GM18526 (cell line): ENCODE measurements around the gene KIF21A.

Source experiments
- POLR2A ChIP-seq: IDR thresholded peaks from 3 replicates; pipeline ENCODE4 v1.6.1; 2011; ENCODE audit not compliant: insufficient read length; ENCODE audit errors: extremely low read depth

KIF21A gene

DNA sequence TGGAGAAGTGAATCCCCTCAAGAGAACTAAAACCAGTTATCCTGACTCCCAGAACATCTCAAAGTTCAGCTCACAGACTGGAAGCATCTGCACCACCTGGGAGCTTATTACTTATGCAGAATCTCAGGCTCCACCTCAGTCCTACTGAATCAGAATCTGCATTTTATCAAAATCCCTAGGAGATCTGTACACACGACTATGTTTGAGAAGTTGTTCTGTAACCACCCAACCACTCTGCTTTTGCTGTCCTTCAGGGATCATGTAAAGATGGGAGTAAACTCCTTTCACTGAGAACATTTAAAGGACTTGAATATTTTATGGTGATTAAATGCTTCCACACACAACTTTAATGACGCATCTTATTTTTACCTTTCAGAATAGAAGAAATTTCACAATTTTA lies 98.0 kb downstream of the KIF21A start:
- no peak for TF ChIP-seq POLR2A

DNA sequence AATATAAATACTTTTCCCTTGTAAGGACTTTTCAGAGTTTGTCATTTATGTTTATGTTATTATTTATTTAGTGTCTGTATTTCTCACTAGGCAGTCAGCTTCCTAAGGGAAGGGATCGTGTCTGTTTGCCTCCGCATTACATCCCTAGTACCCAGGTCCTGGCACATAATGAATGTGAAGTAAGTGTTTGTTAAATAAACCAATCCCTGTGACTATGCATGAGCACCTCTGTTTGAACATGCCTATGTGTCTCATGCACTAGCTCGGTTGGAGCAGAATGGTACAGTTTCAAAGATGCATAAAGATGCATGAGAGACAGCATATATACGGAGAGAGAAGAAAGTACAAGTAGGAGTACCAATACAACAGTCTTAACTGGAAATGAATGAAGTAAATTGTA lies 99.3 kb downstream of the KIF21A start:
- TF ChIP-seq POLR2A, result no peak

DNA sequence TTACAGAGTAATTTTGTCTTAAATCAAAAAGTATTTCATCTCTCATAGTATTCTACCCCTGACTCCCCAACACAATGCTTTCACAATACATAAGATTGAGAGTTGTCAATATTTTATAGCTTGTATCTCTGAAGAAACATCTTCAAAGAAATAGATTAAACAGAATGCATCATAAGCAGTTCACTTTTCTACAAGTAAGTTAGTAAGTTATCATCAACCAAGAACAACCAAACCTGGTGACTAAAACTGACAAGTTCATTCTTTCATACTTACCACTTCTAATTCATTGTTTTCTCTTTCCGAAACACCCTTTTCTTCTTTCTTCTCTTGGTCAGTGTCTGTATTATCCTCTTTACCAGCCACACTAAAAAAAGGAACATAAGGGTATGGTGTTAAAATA lies 101.2 kb downstream of the KIF21A start:
- no peak for TF ChIP-seq POLR2A

DNA sequence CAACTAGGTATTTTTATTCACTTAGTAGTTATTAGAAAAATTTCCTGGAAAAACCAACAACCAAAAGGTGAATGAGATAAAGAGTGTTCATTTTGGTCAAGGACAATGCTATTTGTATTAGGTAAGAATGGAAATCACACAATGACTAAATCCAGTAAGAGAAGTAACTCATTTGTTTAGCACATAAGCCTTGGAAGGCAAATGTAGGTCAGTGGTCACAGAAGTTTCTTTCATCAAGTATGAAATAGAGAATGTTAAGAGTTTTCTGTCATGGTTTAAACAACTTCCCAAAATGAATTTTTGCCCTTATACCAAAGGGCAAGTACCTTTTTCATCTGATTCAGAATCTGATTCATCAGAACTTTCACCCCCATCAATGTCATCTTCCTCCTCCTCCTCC lies 101.7 kb downstream of the KIF21A start:
- no peak for TF ChIP-seq POLR2A

DNA sequence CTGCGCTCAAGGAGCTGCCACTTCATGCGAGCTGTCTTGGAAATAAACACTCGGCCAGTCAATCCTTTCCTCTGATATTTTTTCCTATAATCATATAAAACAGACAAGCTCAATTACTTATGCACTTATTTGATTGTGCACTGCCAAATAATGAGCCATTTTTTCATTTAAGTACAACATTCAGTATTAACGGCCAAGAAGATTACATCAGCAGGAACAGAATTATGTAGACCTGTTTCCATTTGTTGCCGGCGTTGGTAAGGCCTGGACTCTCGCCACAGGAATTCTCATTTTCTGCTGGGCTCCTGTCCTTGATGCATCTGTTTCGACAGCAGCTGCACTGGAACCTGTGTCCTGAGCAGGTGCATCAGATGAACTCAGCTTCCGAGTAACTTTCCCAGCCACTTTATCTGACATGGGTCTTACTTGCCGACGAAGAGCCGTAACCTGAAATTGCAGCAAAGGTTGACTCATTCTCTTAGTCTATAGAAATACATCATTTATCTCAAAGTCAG lies 110.2 kb downstream of the KIF21A start:
- no peak for TF ChIP-seq POLR2A

DNA sequence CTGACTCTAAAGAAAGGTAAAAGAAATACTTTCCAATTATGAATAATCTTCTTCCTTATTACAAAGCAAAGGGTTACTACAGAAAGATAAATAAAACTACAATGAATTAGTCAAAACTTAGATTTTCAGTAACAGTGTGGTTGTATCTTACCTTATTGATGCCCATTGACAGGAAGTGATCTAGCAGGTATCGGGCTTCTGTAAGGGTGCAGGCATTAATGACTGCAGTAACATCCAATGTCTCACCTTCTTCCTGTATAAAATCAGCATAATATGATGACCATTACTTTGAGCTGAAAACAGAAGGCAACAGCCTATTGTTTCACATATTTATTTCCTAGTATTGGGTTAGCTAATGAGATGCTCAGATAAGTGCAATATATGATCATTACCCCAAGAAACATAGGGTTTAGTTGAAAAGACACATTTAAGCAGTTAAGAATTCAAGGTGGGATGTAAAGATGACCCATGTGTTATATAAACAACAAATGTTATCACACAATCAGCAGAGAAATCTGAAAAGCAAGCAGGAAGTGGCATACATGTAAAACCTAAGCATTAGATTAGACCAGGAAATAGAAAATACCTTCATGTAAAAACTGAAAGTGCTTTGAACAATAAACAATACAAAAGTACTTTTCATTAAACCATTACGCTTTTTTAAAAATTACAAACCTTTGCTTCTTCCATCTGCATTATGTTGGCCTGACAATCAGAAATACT lies 111.2 kb downstream of the KIF21A start:
- TF ChIP-seq POLR2A, result no peak

DNA sequence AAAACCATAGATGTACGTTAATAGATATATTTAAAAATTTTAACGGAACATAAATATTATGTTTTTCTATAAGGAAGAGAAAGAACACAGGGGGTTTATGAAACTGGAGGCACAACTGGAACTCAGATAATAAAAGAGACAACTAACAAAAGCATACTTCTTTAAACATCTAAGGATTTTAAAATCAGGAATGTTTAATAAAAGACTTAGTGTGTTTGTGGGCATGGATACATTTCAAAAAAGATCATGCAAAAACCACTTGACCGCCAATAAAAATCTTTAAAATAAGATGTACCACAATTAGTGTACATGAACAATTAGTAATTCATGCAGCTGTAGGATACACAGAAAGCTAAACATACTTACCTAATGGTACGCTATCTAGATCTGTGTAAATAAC lies 113.0 kb downstream of the KIF21A start:
- no peak for TF ChIP-seq POLR2A

DNA sequence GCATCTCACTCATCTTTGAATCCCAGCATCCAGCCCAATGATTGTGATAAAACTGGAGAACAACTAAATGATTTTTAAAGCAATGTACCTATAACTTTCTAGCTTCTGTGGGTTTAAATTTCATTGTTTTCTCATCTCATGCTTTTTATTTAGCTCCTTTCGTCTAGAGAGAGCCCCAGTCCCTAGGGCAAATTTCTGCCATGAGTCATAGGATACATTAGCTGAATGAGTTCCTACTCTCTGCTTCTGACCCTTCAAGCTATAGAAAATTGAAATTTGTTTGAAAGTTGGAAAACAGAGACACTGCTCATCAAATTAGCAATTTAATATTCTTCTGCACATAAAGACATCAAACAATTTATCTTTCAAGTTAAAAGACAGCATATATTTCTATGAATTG lies 113.9 kb downstream of the KIF21A start:
- no peak for TF ChIP-seq POLR2A

DNA sequence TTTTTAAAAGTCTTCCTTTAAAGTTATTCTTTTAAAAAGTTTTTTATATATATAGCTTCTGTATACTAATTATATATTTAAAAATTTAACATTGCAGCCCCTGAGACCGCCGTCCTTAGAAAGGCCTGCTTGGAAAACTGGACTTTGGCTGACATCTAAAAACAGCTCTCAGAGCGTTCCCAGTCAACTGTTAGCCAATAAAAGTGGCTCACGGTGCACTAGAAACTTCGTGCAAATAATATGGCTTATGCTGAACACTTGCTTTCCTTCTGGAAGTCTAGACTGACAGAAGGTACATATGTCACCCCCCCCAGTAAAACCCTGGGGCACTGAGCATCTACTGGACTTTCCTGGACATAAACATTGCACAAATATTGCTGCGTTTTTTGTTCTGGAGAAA lies 115.0 kb downstream of the KIF21A start:
- no peak for TF ChIP-seq POLR2A

DNA sequence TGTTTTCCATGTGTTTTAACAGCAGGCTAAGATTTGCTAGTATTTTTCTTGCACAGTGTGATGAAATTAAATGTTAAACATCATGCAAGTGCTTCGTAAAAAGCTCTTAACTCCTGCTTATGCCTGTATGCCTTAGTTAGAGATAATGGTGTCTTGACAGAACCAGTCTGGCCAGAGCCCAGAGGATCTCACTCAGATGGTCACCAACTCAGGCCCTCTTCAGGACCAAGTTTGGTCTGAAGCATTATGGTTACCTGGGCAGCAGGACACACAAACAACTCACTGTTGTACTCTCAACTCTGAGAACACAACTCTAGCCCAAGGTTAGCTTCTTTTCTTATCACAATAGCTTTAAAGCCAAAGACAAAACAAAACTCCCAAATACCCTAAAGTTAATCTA lies 115.4 kb downstream of the KIF21A start:
- no peak for TF ChIP-seq POLR2A

DNA sequence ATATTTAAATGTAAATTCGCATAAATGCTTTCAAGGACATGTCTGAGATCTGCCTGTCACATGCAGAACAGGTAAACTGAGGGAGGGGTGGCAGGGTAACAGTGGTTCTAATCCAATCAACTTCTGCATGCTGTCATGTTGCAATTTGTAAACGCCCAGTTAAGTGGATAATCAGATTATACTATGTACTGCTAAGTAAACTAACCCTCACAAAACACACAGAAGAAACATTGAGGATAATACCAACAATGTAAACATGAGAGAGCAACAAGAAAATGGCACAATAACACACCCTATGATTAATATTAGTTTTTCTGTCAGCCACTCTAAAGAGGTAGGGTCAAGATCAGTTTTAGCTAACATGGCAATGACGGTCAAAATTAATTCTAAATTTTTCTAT lies 123.7 kb downstream of the KIF21A start:
- no peak for TF ChIP-seq POLR2A

DNA sequence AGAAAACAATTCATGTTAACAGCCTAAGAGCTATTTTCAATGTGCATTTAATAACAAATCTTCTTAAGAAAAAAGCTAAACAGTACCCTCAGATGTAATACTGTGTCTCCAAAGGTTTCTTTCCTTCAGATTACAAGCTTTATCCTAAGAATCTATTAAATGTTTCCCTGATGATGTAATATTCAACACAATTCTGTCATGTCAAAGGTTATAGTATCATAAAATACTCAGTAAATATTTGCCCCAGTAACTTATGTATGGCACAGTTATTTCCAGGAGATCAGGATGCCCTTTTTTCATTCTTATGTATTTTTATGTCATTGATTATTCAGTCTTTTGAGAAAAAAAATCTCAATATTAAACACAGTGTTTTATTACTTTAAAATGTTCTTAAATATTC lies 128.4 kb downstream of the KIF21A start:
- no peak for TF ChIP-seq POLR2A

DNA sequence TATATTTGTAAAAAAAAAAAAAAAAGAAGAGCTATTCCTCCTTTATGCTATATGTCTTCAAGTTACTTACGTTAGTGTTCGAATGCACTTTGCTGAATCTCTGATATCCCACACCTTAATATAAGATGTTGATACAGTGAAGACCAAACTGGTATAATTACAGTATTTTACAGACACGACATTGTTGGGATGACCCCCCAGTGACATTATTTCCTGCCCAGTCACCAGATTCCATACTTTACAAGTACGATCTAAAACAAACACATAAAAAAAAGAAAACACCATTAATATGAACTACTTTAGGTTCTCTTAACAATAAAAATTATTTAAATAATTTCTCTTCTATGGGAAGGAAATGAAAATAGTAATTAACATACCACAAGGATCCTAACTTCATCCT lies 133.4 kb downstream of the KIF21A start:
- no peak for TF ChIP-seq POLR2A

DNA sequence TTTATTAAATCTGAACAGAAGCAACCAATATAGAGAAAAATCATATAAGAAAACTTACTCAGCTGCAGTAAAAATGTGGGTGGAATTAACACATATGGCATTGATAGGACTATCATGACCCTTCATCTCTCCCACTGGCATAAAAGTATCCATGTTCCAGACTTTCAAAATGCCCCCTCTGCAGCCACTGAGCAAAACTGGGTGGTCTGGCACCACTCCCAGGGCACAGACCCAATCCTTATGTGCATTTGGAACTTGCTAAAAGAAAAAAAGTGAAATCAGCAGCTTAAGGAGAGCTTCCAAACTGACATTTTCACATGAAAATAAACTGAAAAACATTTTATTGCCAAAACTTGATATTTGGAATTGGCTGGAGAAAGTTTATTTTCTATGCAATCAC lies 141.5 kb downstream of the KIF21A start:
- no peak for TF ChIP-seq POLR2A

DNA sequence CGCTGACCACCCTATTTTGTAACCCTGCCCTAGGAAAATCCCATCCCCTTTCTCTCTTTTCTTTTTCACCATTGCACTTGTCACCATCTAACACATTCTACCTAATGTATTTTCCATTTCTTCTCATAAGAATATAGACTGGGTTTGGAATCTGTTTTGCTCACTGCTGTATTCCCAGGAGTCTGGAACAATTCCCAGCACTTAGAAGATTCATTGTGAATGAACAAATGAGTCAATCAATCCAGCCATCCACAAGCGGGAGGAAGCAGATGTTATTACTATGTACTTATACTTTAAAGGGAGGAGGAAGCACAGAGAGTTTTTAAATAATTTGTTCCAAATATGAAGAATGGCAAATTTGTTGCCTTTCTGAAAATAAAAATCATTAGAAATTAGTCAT lies 142.1 kb downstream of the KIF21A start:
- TF ChIP-seq POLR2A, result no peak

DNA sequence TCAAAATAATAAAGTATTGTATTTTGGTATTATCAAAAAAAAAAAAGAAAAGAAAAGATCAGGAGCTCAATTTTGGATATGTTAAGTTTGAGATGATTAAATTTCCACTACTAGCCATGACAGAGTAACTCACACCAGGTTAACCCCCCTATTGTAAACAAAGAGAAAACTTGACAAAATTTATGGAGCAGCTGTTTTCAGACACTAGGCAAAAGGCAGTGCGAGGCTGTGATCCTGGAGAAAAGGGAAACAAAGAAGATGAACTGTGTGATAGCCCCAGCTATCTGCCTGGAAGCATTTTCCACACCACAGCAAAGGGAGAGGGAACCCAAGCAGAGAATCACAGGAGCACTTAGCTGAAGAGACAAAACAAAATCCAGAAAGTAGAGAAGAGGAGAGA lies 145.0 kb downstream of the KIF21A start:
- TF ChIP-seq POLR2A, result no peak

DNA sequence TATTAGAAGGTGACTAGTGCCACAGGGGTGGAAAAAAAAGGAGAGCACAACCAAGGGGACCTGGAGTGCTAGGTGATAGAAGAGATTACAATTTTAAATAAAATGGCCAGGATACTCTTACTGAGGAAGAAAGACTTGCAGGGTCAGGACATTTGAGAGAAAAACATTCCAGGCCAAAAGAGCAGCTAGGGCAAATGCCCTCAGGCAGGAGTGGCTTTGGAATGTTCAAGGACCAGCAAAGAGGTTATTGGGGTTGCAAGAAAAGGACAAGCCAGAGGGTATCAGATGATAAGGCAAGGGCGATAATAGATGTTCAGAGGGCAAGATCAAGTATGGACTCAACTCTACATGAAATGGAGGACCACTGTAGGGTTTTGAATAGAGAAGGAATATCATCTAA lies 146.4 kb downstream of the KIF21A start:
- TF ChIP-seq POLR2A, result no peak

DNA sequence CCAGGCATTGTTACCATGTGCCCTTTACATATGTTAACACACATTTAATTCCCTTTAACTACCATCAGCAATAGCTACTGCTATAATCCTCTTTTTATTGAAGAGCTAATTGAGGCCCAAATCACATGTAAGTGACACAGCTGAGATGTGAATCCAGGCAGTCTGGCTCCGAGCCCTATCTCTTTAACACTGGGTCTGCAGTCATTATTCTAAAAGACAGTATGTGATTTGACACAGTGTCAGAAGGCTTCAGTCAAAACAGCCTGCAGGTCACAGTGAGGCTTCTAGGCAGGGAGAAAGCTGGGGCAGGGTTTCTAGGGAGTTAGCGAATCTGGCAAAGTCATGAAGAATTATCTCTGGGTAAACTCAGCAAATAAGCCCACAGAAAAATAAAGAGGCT lies 148.2 kb downstream of the KIF21A start:
- TF ChIP-seq POLR2A, result no peak

DNA sequence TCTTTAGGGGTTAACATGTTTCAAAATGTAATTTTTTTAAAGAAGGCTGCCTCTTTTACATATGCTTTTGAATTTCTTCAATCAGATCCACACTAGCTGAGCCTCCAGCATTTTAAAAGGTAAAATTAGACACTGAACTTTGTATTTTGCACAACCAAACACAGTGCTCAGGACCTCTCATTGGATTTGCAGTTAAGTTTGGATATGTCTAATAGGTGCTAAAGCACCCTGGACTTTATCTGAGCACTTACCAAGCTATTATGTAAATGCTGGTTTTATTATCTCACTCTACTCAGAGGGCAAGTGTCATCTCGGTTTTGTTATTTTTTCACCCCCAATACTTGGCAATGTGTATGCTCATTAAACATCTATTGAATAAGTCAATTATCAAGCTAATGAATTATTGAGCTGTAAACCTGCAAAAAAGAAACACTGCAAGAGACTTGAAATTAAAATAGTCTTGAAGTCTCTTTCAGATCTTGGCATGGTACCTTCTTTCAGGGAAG lies 150.7 kb downstream of the KIF21A start:
- TF ChIP-seq POLR2A, result no peak
